HL-60 (cell line): Measurements from ENCODE around the gene OR5B2.

Source experiments
- CTCF ChIP-seq: IDR thresholded peaks from one replicate; pipeline ENCODE4 v1.5.1; 2011; ENCODE audit warnings: low read length, control low read depth, inconsistent platforms; ENCODE audit not compliant: insufficient read depth
- POLR2AphosphoS5 ChIP-seq: IDR thresholded peaks from 2 replicates; pipeline ENCODE4 v1.6.1; 2012; ENCODE audit warnings: low read depth
- REST ChIP-seq: IDR thresholded peaks from 2 replicates; pipeline ENCODE4 v1.6.1; 2012; ENCODE audit warnings: low read depth; ENCODE audit not compliant: insufficient replicate concordance

GRCh38 chr11:58392746-58393145 lies 35.2 kb downstream of the OR5B2 start:
- TF ChIP-seq CTCF (no peak), POLR2AphosphoS5 (no peak), REST (no peak)
